HUES64 (cell line): ENCODE results near the gene ZMIZ1.
A peak's percentile ranks its signal among the peaks of the same experiment; 100 is the strongest.

Experiments used
- H3K27ac ChIP-seq: 2 replicates; pipeline ENCODE4 v1.7.0; 2013; ENCODE audit warnings: low read depth, low read length, inconsistent platforms
- H3K27me3 ChIP-seq: 2 replicates; pipeline ENCODE4 v1.6.1; 2013; ENCODE audit warnings: mild to moderate bottlenecking, low read length; ENCODE audit not compliant: insufficient read depth
- H3K36me3 ChIP-seq: 2 replicates; pipeline ENCODE4 v1.6.1; 2013; ENCODE audit warnings: mild to moderate bottlenecking, low read length; ENCODE audit not compliant: insufficient read depth
- H3K4me1 ChIP-seq: 2 replicates; pipeline ENCODE4 v1.6.1; 2013; ENCODE audit warnings: mild to moderate bottlenecking, low read length, moderate library complexity; ENCODE audit not compliant: insufficient read depth
- H3K4me3 ChIP-seq: 2 replicates; pipeline ENCODE4 v1.5.1; 2013; ENCODE audit warnings: mild to moderate bottlenecking, low read length, moderate library complexity
- H3K9ac ChIP-seq: 2 replicates; pipeline ENCODE4 v1.6.1; 2013; ENCODE audit warnings: mild to moderate bottlenecking, low read depth, low read length
- H3K9me3 ChIP-seq: 2 replicates; pipeline ENCODE4 v1.6.1; 2013; ENCODE audit warnings: low read depth, low read length; ENCODE audit not compliant: insufficient read depth
- WGBS: fragments of 150-250, 120-280 bp; methylation state at CpG from one replicate; pipeline ENCODE4 v1.1.7; 2013; ENCODE audit warnings: missing lambda C conversion rate; 5-methylcytosine and 5-hydroxymethylcytosine counted together

ZMIZ1 gene

DNA sequence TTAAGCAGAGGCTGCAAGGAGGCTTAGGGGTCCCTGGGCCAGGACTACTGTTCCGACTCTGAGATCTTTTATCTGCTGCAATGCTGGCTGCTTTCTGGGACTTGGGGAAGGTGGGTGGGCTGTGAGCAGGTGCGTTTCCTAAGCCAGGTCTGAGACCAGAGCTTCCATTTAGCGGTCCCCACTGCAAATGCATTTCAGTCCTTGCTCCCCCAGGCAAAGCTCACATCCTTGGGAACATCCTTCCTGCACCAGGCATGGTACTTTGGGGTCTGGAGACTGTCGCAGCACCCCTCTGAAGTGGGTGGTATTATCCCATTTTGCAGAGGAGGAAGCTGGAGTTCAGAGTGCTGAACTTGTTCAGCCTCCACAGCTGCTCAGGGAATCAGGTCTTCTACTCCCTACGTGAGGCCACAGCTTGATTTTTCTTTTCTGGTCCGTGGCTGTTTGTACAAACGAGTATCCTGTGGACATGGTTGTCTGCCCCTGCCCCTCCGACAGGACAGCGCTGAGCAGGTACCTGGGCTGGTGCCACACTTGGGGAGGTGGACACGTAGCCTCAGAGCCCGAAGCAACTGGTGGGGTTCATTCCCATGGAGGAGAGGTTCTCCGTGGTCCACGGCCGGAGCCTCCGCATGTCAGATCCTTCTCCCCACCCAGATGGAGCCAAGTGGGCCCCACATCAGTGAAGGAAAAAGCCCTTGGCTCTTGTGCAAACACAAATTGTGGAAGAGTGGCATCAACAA lies 20.0 kb downstream of the ZMIZ1 start:
- WGBS, result 94% methylated on average over 15 of the region's 15 CpGs
- Histone ChIP-seq H3K27me3 (no peaks in the 10 kb centered on the region), H3K4me1 (peaks cover 10% of the 10 kb centered on the region), H3K27ac (no peak overlapping the region), H3K36me3 (no peaks in the 10 kb centered on the region), H3K9me3 (no peaks in the 10 kb centered on the region), H3K9ac (no peak overlapping the region), H3K4me3 (no peak overlapping the region)

DNA sequence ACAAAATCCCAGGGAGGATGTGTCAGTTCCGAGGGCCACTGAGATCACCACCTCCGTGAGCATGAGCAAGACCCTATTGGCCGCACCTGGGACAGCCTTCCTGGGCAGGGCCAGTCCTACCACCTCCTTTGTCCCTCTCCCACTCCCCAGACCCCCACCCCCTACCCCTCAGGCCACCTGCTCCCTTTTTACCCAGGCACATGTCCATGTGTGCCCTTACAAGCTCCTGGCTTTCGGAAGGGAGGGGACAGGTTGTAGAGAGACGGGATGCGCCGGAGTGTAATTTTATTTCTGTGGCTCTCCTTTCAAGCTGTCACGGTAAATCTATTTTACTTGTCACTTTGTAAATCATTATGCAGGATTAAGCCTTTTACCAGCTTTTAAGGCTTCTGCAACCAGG lies 20.9 kb downstream of the ZMIZ1 start:
- Histone ChIP-seq H3K27me3 (no peaks in the 10 kb centered on the region), H3K9me3 (no peaks in the 10 kb centered on the region), H3K9ac (no peak overlapping the region), H3K4me1 (peaks cover 5% of the 10 kb centered on the region; the same call in 1 of the 2 replicates), H3K4me3 (no peak overlapping the region), H3K36me3 (no peaks in the 10 kb centered on the region), H3K27ac (no peak overlapping the region)
- WGBS, result 87% methylated on average over 8 of the region's 8 CpGs

DNA sequence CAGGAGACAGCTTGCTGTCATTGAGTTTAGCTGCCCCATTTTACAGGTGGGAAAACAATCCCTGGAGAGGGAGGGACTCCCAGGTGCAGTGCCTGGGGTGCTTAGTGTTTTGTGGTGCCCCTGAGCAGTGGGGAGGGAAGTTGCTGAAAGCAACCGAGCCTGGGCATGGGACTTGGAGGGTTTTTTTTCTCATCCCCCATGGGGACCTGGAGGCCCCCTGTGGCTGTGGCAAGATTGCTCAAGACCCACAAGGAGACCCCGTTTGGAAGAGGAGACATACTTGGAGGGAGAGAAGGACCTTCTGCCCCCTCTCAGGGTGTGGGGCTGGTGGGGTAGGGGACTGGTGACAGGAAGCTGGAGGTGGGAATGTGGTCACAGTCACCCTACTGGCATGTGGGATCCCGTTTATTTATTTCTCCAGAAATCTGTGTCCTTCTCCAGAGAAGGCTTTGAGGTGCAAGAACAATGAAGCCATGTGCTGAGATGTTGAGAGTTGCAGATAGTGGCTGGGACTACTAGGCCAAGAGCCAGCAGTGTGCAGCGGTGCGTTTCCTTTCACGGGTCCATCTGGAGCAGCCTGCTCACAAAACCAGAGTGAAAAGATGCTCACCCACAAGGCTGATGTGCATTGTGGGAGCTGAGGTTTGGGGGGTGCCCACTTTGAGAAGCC lies 21.5 kb downstream of the ZMIZ1 start:
- H3K36me3 ChIP-seq, result no peaks in the 10 kb centered on the region
- no peak overlapping the region for H3K4me3 ChIP-seq
- H3K9me3 ChIP-seq, result no peaks in the 10 kb centered on the region
- H3K9ac ChIP-seq, result no peak overlapping the region
- H3K27me3 ChIP-seq, result no peaks in the 10 kb centered on the region
- H3K4me1 ChIP-seq, result peaks cover 5% of the 10 kb centered on the region; the same call in 1 of the 2 replicates
- 82% methylated on average over 6 of the region's 6 CpGs for WGBS
- H3K27ac ChIP-seq, result no peak overlapping the region

DNA sequence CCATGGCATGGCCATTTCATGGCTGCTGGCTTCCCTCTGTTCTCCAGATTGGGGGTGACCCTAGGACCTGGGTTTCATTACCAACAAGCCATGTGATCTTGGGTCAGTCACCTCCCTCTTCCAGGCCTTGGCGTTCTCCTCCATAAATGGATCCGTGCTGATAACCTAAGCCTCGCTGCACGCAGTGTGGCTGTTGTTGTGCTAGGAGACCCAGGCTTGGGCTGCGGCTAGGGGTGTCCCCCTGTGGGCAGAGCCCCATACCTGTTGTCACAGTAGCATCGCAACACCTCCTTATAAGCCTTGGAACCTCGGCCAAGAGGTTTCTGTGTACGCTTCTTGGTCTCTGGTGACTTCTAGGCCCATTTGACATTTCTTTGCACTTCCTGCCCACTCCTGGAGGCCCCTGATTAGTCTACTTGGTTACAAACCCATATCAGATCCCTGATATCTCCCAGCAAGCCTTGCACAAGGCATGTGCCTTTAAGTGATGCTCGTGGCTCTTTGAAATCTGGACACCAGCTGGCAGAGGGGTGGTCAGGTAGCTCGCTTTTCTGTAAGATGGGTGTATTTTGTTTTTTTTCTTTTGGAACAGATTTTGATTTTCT lies 23.6 kb downstream of the ZMIZ1 start:
- H3K36me3 ChIP-seq, result no peaks in the 10 kb centered on the region
- no peak overlapping the region for H3K27ac ChIP-seq
- no peak overlapping the region for H3K9ac ChIP-seq
- 94% methylated on average over 10 of the region's 10 CpGs for WGBS
- no peaks in the 10 kb centered on the region for H3K27me3 ChIP-seq
- H3K4me3 ChIP-seq, result no peak overlapping the region
- peaks cover 5% of the 10 kb centered on the region; the same call in 1 of the 2 replicates for H3K4me1 ChIP-seq
- no peaks in the 10 kb centered on the region for H3K9me3 ChIP-seq

DNA sequence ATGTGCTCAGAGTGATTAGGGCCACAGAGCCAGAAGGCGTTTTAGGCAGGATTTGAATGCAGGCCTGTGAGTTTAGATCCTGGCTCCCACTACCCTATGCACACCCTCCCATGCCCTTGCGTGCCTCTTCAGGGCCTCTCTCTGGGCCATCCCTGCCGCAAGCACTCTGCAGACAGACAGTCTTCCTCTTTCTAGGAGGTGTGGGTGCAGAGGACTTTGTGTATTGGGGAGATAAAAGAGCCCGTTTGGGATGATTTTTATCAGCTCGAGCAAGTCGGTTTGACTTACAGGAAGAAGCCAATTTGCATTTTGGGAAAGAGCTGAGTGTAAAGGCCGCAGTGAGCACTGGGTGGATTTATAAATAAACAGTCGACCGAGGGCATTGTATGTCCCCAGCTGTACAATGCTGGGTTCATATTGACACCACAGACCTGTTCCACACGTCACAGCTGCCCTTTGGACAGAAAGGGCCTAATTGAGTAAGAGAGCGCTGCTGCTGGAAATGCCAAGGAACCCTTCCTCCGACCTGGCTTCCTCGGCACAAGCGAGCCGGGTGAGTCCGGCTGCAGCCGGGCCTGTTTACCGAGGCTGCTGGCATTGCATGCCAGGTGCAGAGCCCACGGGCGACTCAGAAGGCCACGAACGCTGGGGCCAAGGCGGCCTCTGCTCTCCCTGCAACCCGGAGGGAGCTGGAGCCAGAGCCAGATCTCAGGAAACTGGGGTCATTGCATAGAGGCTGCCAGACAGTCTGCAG lies 25.1 kb downstream of the ZMIZ1 start:
- 81% methylated on average over 24 of the region's 24 CpGs for WGBS
- H3K4me1 ChIP-seq, result peaks cover 5% of the 10 kb centered on the region
- H3K27ac ChIP-seq, result 0 out of 2 replicates have a peak overlapping the region, but pooled peaks have one; percentile 46
- no peaks in the 10 kb centered on the region for H3K27me3 ChIP-seq
- H3K9me3 ChIP-seq, result no peaks in the 10 kb centered on the region
- H3K9ac ChIP-seq, result no peak overlapping the region
- no peak overlapping the region for H3K4me3 ChIP-seq
- H3K36me3 ChIP-seq, result no peaks in the 10 kb centered on the region

DNA sequence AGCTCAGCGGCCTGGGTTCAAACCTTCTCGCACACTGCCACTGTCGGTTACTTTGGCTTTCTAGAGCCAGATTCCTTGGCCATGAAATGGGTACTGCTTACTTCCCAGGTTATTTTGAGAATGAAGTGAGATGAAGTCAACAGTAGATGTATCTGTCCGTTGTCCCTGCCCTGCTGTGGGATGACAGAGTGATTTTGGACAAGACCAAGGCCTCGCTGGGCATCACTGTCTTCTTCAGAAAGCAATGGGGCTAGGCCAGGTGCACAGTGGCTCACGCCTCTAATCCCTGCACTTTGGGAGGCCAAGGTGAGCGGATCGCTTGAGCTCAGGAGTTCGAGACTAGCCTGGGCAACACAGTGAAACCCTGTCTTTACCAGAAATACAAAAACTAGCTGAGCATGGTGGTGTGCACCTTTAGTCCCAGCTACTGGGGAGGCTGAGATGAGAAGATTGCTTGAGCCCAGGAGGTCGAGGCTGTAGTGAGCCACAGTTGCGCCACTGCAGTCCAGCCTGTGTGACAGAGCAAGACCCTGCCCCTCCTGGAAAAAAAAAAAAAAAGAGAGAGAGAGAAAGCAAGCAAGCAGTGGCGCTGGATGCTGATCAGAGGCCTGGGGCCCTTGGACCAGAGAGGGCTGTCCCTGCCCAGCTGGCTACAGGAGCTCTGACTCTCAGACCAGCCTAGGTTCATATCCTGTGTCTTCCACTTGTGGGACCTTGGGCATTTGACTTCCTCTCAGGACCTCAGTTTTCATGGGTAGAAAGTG lies 25.8 kb downstream of the ZMIZ1 start:
- WGBS, result 90% methylated on average over 12 of the region's 12 CpGs
- Histone ChIP-seq H3K36me3 (no peaks in the 10 kb centered on the region), H3K9ac (no peak overlapping the region), H3K4me1 (peaks cover 11% of the 10 kb centered on the region), H3K4me3 (no peak overlapping the region), H3K27ac (no peak overlapping the region), H3K27me3 (no peaks in the 10 kb centered on the region), H3K9me3 (no peaks in the 10 kb centered on the region)

DNA sequence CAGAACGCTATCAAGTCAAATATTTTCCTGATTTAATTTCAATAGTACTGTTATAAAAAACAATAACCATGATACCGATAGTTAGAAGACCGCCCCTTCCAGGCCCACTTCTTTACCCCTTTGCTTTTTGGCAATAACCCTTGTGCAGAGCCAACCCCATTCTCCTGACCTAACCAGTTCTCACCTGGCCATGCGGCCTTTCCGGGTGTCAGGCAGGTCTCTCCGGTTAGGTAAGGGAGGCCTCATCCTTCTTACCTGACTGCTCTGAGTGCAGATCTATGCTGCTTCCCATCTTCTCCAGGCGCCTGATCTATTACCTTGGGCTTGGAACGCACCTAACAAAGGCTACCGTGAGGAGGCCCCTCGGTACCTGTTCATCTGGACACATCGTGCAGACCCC lies 26.6 kb downstream of the ZMIZ1 start:
- Histone ChIP-seq H3K4me1 (peaks cover 16% of the 10 kb centered on the region), H3K36me3 (no peaks in the 10 kb centered on the region), H3K9ac (no peak overlapping the region), H3K4me3 (no peak overlapping the region), H3K27ac (no peak overlapping the region), H3K9me3 (no peaks in the 10 kb centered on the region), H3K27me3 (no peaks in the 10 kb centered on the region)
- 87% methylated on average over 11 of the region's 11 CpGs for WGBS

DNA sequence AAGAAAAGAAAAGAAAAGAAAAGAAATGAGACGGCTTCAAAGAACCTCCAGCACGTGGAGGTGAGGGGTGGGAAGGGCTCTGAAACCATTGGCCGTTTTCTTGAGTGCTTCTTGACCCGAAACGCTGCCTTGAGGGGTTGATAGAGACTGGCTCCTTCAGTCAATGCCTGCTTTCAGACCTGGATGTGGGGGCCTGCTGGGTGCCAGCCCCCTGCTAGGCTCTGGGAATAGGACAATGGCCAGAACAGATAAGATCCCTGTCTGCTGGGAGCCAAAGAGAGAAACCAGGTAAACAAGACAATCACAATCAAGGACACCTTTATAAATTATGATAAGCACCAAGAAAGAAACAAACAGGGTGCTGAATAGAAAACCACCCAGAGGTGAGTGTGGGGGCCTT lies 27.7 kb downstream of the ZMIZ1 start:
- Histone ChIP-seq H3K4me1 (peaks cover 16% of the 10 kb centered on the region), H3K27me3 (no peaks in the 10 kb centered on the region), H3K4me3 (no peak overlapping the region), H3K27ac (no peak overlapping the region), H3K36me3 (no peaks in the 10 kb centered on the region), H3K9ac (no peak overlapping the region), H3K9me3 (no peaks in the 10 kb centered on the region)
- 75% methylated on average over 5 of the region's 5 CpGs for WGBS

DNA sequence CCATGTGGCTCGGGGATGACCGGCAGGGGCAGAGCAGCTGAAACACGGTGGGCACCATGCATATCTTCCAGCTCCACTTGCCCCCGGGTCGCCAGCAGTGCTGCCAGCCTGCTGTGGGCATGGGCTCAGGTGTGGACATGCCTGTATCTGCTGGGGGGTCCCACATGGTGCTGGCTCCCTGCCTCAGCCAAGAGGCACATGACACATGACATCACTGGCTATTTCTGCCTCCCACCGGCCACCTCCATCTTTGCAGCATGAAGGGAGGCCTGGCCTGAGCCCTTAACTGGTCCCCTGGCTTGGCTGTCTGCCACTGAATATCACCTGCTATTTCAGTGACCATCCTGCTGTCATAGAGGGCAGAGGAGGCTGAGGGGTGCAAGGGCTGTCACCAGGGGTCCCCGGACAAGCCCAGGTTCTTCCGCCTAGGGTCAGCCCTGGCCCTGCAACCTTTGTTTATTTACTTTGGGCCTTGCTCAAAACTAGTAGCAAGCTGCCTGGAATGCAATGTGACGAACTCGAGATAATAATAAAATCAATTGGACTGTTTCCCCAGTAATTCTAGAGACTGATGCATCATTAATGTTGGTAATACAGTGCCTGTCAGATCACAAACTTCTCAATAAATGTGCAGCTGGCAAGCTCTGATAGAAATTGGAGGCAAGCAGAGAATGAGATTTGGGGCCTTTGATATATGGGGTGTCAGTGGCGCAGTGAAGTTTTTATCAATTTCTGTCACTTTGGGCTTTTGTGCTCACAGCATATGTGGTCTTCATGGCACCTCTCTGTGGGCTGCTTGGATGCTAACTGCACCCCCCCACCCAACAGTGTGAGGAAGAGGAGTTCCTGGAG lies 28.5 kb downstream of the ZMIZ1 start:
- H3K9ac ChIP-seq, result no peak overlapping the region
- H3K9me3 ChIP-seq, result no peaks in the 10 kb centered on the region
- no peaks in the 10 kb centered on the region for H3K27me3 ChIP-seq
- 92% methylated on average over 11 of the region's 11 CpGs for WGBS
- no peaks in the 10 kb centered on the region for H3K36me3 ChIP-seq
- no peak overlapping the region for H3K27ac ChIP-seq
- no peak overlapping the region for H3K4me3 ChIP-seq
- H3K4me1 ChIP-seq, result peaks cover 23% of the 10 kb centered on the region

DNA sequence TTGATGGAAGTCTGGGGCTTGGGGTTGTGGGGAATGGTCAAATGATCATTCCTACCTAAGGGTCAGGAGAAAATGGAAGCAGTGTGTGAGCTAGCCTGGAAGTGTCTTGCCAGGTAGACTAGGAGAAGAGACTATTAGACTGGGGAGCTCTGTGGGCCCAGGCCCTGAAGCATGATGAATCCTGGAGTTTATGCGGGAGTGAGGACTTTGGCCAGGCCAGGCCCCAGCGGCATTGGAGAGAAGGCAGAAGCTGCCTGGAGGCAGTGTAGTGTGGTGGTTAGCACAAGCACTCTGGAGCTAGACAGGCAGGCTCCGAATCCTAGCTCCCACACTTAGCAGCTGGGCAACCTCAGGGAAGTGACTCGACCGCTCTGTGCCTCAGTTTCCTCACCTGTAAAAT lies 29.3 kb downstream of the ZMIZ1 start:
- H3K9ac ChIP-seq, result no peak overlapping the region
- H3K27me3 ChIP-seq, result no peaks in the 10 kb centered on the region
- no peak overlapping the region for H3K4me3 ChIP-seq
- H3K27ac ChIP-seq, result no peak overlapping the region
- peaks cover 28% of the 10 kb centered on the region for H3K4me1 ChIP-seq
- no peaks in the 10 kb centered on the region for H3K9me3 ChIP-seq
- WGBS, result 91% methylated on average over 5 of the region's 5 CpGs
- no peaks in the 10 kb centered on the region for H3K36me3 ChIP-seq
